ENCODE results near the gene CHST8.

Gene CHST8

DNA sequence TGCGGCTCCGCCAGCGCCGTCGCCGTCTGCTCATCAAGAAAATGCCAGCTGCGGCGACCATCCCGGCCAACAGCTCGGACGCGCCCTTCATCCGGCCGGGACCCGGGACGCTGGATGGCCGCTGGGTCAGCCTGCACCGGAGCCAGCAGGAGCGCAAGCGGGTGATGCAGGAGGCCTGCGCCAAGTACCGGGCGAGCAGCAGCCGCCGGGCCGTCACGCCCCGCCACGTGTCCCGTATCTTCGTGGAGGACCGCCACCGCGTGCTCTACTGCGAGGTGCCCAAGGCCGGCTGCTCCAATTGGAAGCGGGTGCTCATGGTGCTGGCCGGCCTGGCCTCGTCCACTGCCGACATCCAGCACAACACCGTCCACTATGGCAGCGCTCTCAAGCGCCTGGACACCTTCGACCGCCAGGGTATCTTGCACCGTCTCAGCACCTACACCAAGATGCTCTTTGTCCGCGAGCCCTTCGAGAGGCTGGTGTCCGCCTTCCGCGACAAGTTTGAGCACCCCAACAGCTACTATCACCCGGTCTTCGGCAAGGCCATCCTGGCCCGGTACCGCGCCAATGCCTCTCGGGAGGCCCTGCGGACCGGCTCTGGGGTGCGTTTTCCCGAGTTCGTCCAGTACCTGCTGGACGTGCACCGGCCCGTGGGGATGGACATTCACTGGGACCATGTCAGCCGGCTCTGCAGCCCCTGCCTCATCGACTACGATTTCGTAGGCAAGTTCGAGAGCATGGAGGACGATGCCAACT lies 150.5 kb downstream of the CHST8 start:
- Mint-ChIP-seq H3K27ac (ENCODE audit: low read depth) (no peak overlapping the region), H3K4me3 (no peak overlapping the region), H3K9me3 (no peaks in the 10 kb centered on the region), H3K27me3 (peaks cover 42% of the 10 kb centered on the region), H3K4me1 (no peaks in the 10 kb centered on the region), H3K36me3 (ENCODE audit: insufficient read depth) (peaks cover 3% of the 10 kb centered on the region)
- DNase-seq (ENCODE audit: low spot score in 2 of 2) (no peak), ATAC-seq (replicated peaks; ENCODE audit: extremely low read depth, poor library complexity, severe bottlenecking) (no peak)

GRCh38 chr19:33772858-33773180 lies 151.1 kb downstream of the CHST8 start:
- Mint-ChIP-seq H3K4me3 (no peak overlapping the region), H3K27me3 (peaks cover 37% of the 10 kb centered on the region), H3K9me3 (no peaks in the 10 kb centered on the region), H3K27ac (ENCODE audit: low read depth) (no peak overlapping the region), H3K4me1 (no peaks in the 10 kb centered on the region), H3K36me3 (ENCODE audit: insufficient read depth) (peaks cover 3% of the 10 kb centered on the region)
- DNase-seq (ENCODE audit: low spot score in 2 of 2) (no peak), ATAC-seq (replicated peaks; ENCODE audit: extremely low read depth, poor library complexity, severe bottlenecking) (no peak)

GRCh38 chr19:33773704-33774624 lies 152.2 kb downstream of the CHST8 start:
- Mint-ChIP-seq H3K27ac (ENCODE audit: low read depth) (no peak overlapping the region), H3K4me3 (no peak overlapping the region), H3K36me3 (ENCODE audit: insufficient read depth) (peaks cover 5% of the 10 kb centered on the region), H3K27me3 (peaks cover 43% of the 10 kb centered on the region), H3K9me3 (no peaks in the 10 kb centered on the region), H3K4me1 (peaks cover 6% of the 10 kb centered on the region)
- no peak for ATAC-seq (replicated peaks; ENCODE audit: extremely low read depth, poor library complexity, severe bottlenecking)
- no peak for DNase-seq (ENCODE audit: low spot score in 2 of 2)

DNA sequence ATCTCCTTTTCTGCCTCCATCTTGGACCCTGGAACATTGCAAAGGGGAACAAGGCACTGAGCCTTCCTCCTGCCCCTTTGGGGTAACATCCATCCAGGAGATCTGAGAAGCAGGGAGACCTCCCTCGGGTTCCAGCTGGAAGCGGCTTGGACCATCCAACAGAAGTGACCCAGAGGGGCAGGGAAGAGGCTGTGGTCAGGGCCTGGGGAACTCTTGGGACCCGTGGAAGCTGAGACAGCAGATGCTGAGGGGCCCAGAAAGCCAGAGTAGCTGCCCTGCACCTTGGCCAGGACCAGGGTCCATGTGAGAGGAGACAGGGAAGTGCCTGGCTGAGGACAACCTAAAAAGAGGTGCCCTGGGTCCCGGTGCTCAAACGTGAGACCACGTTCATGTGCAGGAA lies 153.0 kb downstream of the CHST8 start:
- Mint-ChIP-seq H3K4me3 (no peak overlapping the region), H3K27ac (ENCODE audit: low read depth) (no peak overlapping the region), H3K4me1 (peaks cover 12% of the 10 kb centered on the region), H3K27me3 (peaks cover 43% of the 10 kb centered on the region), H3K9me3 (no peaks in the 10 kb centered on the region), H3K36me3 (ENCODE audit: insufficient read depth) (peaks cover 5% of the 10 kb centered on the region)
- ATAC-seq (replicated peaks; ENCODE audit: extremely low read depth, poor library complexity, severe bottlenecking) (no peak), DNase-seq (ENCODE audit: low spot score in 2 of 2) (no peak)

GRCh38 chr19:33775731-33776487 lies 154.2 kb downstream of the CHST8 start:
- no peak overlapping the region for H3K27ac Mint-ChIP-seq (ENCODE audit: low read depth)
- peaks cover 3% of the 10 kb centered on the region for H3K36me3 Mint-ChIP-seq (ENCODE audit: insufficient read depth)
- no peaks in the 10 kb centered on the region for H3K9me3 Mint-ChIP-seq
- H3K4me3 Mint-ChIP-seq, result no peak overlapping the region
- peaks cover 12% of the 10 kb centered on the region for H3K4me1 Mint-ChIP-seq
- ATAC-seq (replicated peaks; ENCODE audit: extremely low read depth, poor library complexity, severe bottlenecking), result no peak
- H3K27me3 Mint-ChIP-seq, result peaks cover 48% of the 10 kb centered on the region
- no peak for DNase-seq (ENCODE audit: low spot score in 2 of 2)

DNA sequence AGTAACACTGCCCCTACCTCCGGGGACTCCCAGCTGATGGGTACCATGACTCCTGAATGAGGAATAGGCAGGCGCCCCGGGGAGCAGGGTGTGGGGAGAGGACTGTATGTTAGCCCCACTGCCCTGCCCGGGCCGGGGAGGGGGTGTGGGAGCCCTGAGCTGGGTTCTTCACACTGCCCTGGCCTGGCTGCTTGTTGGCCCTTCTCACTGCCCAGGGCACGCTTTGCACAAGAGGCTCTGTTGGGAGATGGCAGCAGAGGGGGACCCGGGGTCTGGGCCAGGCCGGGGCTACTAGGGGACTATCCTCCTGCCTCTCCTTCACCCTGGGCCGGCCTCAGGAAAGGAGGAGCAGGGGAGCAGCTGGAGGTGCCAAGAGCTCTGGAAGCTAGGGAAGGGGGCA lies 155.6 kb downstream of the CHST8 start:
- no peaks in the 10 kb centered on the region for H3K9me3 Mint-ChIP-seq
- ATAC-seq (replicated peaks; ENCODE audit: extremely low read depth, poor library complexity, severe bottlenecking) (no peak), DNase-seq (ENCODE audit: low spot score in 2 of 2) (no peak)
- H3K27ac Mint-ChIP-seq (ENCODE audit: low read depth), result no peak overlapping the region
- peaks cover 52% of the 10 kb centered on the region for H3K27me3 Mint-ChIP-seq
- peaks cover 3% of the 10 kb centered on the region for H3K36me3 Mint-ChIP-seq (ENCODE audit: insufficient read depth)
- no peak overlapping the region for H3K4me3 Mint-ChIP-seq
- peaks cover 12% of the 10 kb centered on the region for H3K4me1 Mint-ChIP-seq

GRCh38 chr19:33777753-33778088 lies 156.0 kb downstream of the CHST8 start:
- peaks cover 3% of the 10 kb centered on the region for H3K36me3 Mint-ChIP-seq (ENCODE audit: insufficient read depth)
- ATAC-seq (replicated peaks; ENCODE audit: extremely low read depth, poor library complexity, severe bottlenecking) (no peak), DNase-seq (ENCODE audit: low spot score in 2 of 2) (no peak)
- no peak overlapping the region for H3K27ac Mint-ChIP-seq (ENCODE audit: low read depth)
- H3K4me1 Mint-ChIP-seq, result peaks cover 12% of the 10 kb centered on the region
- no peak overlapping the region for H3K4me3 Mint-ChIP-seq
- peaks cover 56% of the 10 kb centered on the region for H3K27me3 Mint-ChIP-seq
- no peaks in the 10 kb centered on the region for H3K9me3 Mint-ChIP-seq

GRCh38 chr19:33778089-33778791 lies 156.5 kb downstream of the CHST8 start:
- Mint-ChIP-seq H3K27ac (ENCODE audit: low read depth) (no peak overlapping the region), H3K27me3 (peaks cover 57% of the 10 kb centered on the region), H3K4me3 (peak overlapping the region; percentile 5), H3K4me1 (peaks cover 12% of the 10 kb centered on the region), H3K9me3 (no peaks in the 10 kb centered on the region), H3K36me3 (ENCODE audit: insufficient read depth) (peaks cover 3% of the 10 kb centered on the region)
- ATAC-seq (replicated peaks; ENCODE audit: extremely low read depth, poor library complexity, severe bottlenecking), result peak; percentile 76
- DNase-seq (ENCODE audit: low spot score in 2 of 2), result peak; percentile 65 to 80

DNA sequence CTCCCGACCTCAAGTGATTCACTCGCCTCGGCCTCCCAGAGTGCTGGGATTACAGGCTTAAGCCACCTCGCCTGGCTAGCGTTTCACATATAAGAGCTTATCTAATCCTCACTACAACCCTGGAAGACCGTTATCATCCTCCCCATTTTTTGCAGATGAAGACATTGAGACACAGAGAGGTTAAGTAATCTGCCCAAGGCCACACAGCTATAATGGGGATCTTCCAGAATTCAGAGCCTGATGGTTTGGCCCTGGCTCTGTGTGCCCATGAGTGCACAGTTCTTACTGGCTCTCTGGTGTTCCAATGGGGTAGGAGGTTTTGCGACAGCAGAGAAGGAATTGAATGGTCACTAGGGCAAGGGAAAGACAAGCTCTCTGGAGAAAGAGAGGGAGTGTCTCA lies 158.1 kb downstream of the CHST8 start:
- no peak overlapping the region for H3K27ac Mint-ChIP-seq (ENCODE audit: low read depth)
- no peak for ATAC-seq (replicated peaks; ENCODE audit: extremely low read depth, poor library complexity, severe bottlenecking)

DNA sequence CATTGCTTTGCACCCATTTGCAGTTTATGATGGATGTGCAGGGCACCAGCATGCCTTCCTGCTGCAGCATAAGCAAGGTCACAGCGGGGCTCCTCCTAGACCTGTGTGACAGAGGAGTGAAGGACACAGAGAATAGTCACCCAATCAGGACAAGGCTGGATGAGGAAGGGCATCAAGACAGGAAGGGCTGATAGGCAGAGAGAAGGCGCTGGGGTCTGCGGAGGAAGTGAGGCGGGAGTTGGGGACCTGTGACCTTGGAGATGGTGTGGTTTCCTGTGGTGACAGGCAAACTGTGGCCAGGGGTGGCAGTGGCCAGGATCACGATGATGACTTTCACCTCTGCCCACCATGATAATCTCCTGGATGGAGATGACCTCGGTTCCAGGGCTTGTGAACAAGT lies 158.5 kb downstream of the CHST8 start:
- Mint-ChIP-seq H3K27me3 (peaks cover 53% of the 10 kb centered on the region), H3K27ac (ENCODE audit: low read depth) (no peak overlapping the region), H3K4me1 (peaks cover 12% of the 10 kb centered on the region), H3K36me3 (ENCODE audit: insufficient read depth) (peaks cover 4% of the 10 kb centered on the region), H3K9me3 (no peaks in the 10 kb centered on the region), H3K4me3 (no peak overlapping the region)
- no peak for ATAC-seq (replicated peaks; ENCODE audit: extremely low read depth, poor library complexity, severe bottlenecking)
- no peak for DNase-seq (ENCODE audit: low spot score in 2 of 2)

More for the DNA sequence above, 158.1 kb downstream of the CHST8 start:
- H3K4me1 Mint-ChIP-seq, result peaks cover 12% of the 10 kb centered on the region
- no peak for DNase-seq (ENCODE audit: low spot score in 2 of 2)
- H3K36me3 Mint-ChIP-seq (ENCODE audit: insufficient read depth), result peaks cover 4% of the 10 kb centered on the region
- H3K27me3 Mint-ChIP-seq, result peaks cover 57% of the 10 kb centered on the region
- no peak overlapping the region for H3K4me3 Mint-ChIP-seq
- no peaks in the 10 kb centered on the region for H3K9me3 Mint-ChIP-seq

DNA sequence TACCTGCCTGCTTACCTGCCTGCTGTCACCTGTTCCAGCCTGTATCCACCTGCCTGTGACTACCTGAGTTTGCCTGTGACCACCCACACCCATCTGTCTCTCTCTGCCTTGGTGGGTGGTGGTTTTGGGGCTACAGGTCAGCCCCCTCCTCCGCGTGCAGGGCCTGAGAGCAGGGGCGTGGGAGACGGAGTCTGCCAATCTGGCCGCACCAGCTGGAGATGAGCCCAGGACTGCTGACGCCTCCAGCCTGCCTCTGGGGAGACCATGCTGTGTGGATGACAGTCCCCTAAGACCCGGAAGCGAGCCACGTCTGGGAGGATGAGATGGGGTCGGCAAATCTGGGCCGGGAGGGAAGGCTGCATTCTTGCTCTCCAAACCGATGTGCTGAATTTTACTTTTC lies 159.0 kb downstream of the CHST8 start:
- H3K27me3 Mint-ChIP-seq, result peaks cover 52% of the 10 kb centered on the region

GRCh38 chr19:33781415-33781935 lies 159.7 kb downstream of the CHST8 start:
- H3K4me1 Mint-ChIP-seq, result peaks cover 12% of the 10 kb centered on the region
- ATAC-seq (replicated peaks; ENCODE audit: extremely low read depth, poor library complexity, severe bottlenecking) (no peak), DNase-seq (ENCODE audit: low spot score in 2 of 2) (no peak)
- no peak overlapping the region for H3K4me3 Mint-ChIP-seq
- H3K36me3 Mint-ChIP-seq (ENCODE audit: insufficient read depth), result peaks cover 4% of the 10 kb centered on the region
- H3K27me3 Mint-ChIP-seq, result peaks cover 49% of the 10 kb centered on the region
- no peak overlapping the region for H3K27ac Mint-ChIP-seq (ENCODE audit: low read depth)
- H3K9me3 Mint-ChIP-seq, result no peaks in the 10 kb centered on the region

More for the DNA sequence above, 159.0 kb downstream of the CHST8 start:
- Mint-ChIP-seq H3K36me3 (ENCODE audit: insufficient read depth) (peaks cover 4% of the 10 kb centered on the region), H3K9me3 (no peaks in the 10 kb centered on the region), H3K4me1 (peaks cover 12% of the 10 kb centered on the region), H3K27ac (ENCODE audit: low read depth) (no peak overlapping the region), H3K4me3 (no peak overlapping the region)
- DNase-seq (ENCODE audit: low spot score in 2 of 2) (no peak), ATAC-seq (replicated peaks; ENCODE audit: extremely low read depth, poor library complexity, severe bottlenecking) (no peak)
